Ovary (tissue), 3 donors: ENCODE measurements around the gene UFD1.

ENCODE experiments used
- EP300 ChIP-seq: sonication (generic); formaldehyde crosslinking; IDR thresholded peaks from one replicate; pipeline ENCODE4 v1.6.1; 2017; ENCODE audit warnings: antibody characterized with exemption
- POLR2A ChIP-seq: fragments of 450-650 bp; IDR thresholded peaks from one replicate; pipeline ENCODE4 v1.6.1; 2017; ENCODE audit warnings: antibody characterized with exemption, mild to moderate bottlenecking, moderate library complexity
- TF ChIP-seq, protein P1 (sequence below), 3 donors: fragments of 450-650 bp in 2 of 3; fragments of 200-600 bp in 1 of 3; IDR thresholded peaks; one replicate each; pipeline versions ENCODE4 v1.5.1 to v1.8.0; 2016 to 2022; ENCODE audit warnings: antibody characterized with exemption in 3 of 3, mild to moderate bottlenecking in 1 of 3
- donor health status: DM: no; HTN: no; CAD: no.

DNA sequence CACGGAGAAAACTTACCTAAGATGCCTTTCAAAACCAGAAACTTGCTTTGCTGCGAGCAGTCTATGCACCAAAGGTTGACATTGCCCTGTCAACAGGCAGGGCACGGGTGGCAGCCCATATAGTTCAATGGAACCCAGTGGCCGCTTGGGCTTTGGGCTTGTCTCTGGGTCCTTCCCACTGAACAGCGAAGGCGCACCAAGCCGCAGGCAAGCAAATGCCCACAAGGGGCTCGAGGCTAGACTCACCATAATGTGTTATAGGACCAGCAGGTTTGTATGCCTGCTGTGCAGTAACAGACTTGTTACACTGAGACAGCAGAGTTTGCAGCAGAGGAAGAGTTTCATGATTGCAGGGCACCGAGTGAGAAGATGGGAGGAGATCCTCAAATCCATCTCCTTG is 24.9 kb upstream of the UFD1 start:
- TF ChIP-seq POLR2A (no peak), EP300 (no peak)
- TF ChIP-seq, protein P1, sequence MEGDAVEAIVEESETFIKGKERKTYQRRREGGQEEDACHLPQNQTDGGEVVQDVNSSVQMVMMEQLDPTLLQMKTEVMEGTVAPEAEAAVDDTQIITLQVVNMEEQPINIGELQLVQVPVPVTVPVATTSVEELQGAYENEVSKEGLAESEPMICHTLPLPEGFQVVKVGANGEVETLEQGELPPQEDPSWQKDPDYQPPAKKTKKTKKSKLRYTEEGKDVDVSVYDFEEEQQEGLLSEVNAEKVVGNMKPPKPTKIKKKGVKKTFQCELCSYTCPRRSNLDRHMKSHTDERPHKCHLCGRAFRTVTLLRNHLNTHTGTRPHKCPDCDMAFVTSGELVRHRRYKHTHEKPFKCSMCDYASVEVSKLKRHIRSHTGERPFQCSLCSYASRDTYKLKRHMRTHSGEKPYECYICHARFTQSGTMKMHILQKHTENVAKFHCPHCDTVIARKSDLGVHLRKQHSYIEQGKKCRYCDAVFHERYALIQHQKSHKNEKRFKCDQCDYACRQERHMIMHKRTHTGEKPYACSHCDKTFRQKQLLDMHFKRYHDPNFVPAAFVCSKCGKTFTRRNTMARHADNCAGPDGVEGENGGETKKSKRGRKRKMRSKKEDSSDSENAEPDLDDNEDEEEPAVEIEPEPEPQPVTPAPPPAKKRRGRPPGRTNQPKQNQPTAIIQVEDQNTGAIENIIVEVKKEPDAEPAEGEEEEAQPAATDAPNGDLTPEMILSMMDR (IDR thresholded peaks at IDR 0.05) = no peak
